Activated CD8-positive, alpha-beta memory T cell treated with anti-CD3 and anti-CD28 coated beads, Interleukin-2, amount 10 ng/mL, durations not matched to agents 7 days and 5 days (primary cell): ENCODE data around the gene ARHGAP29. TPM values are rescaled to one million over a fixed set of nuclear protein-coding genes. Genes with fewer than 3 reads are reported as not detected.

Experiments
- ATAC-seq: fragments of 150-1000 bp; cut with Tn5 transposase; one replicate; pipeline ENCODE4 v1.10.0; 2021; ENCODE audit warnings: moderate library complexity
- CTCF ChIA-PET: fragments of 350-600 bp; sonication (Branson Sonifier 250); formaldehyde crosslinking; loops from one replicate; lab custom pipeline; 2021; ENCODE audit warnings: antibody characterized with exemption; lab: Charles Lee
- DNase-seq: peaks from one replicate; pipeline ENCODE4 v3.0.0-alpha.2; 2020
- H3K27ac Mint-ChIP-seq: one replicate; pipeline ENCODE4 v1.8.0; 2021; ENCODE audit warnings: mild to moderate bottlenecking, mixed read lengths
- H3K27me3 Mint-ChIP-seq: one replicate; pipeline ENCODE4 v1.8.0; 2021; ENCODE audit warnings: mixed read lengths
- H3K36me3 Mint-ChIP-seq: one replicate; pipeline ENCODE4 v1.8.0; 2021; ENCODE audit warnings: mild to moderate bottlenecking, mixed read lengths
- H3K4me1 Mint-ChIP-seq: one replicate; pipeline ENCODE4 v1.8.0; 2021; ENCODE audit warnings: mixed read lengths
- H3K4me3 Mint-ChIP-seq: one replicate; pipeline ENCODE4 v1.8.0; 2021; ENCODE audit warnings: mild to moderate bottlenecking, moderate library complexity, mixed read lengths
- H3K9me3 Mint-ChIP-seq: one replicate; pipeline ENCODE4 v1.8.0; 2022; ENCODE audit warnings: low read depth, mixed read lengths
- total RNA-seq, 2 experiments: library from RNA; stranded (reverse); gene quantifications; one replicate each; pipeline ENCODE4 v1.2.3, GENCODE V29; 2021

The ARHGAP29 gene
- total RNA-seq, 2 experiments from 2014 or later: not detected

GRCh38 chr1:94275083-94275482, 37.7 kb upstream of the ARHGAP29 start:
- H3K9me3 Mint-ChIP-seq: no peaks in the 10 kb centered on the region
- ATAC-seq: no peak
- H3K4me1 Mint-ChIP-seq: no peaks in the 10 kb centered on the region
- H3K4me3 Mint-ChIP-seq: no peak overlapping the region
- H3K36me3 Mint-ChIP-seq: no peaks in the 10 kb centered on the region
- peaks cover 16% of the 10 kb centered on the region for H3K27me3 Mint-ChIP-seq
- no peak overlapping the region for H3K27ac Mint-ChIP-seq
- CTCF ChIA-PET: no interaction called here
- no peak for DNase-seq

- Mint-ChIP-seq H3K27me3 (peaks cover 16% of the 10 kb centered on the region), H3K9me3 (no peaks in the 10 kb centered on the region), H3K4me3 (no peak overlapping the region), H3K36me3 (no peaks in the 10 kb centered on the region), H3K4me1 (no peaks in the 10 kb centered on the region), H3K27ac (no peak overlapping the region)
- ATAC-seq (no peak), DNase-seq (no peak)
- CTCF ChIA-PET: no interaction called here
Observed at GRCh38 chr1:94274561-94274960, 37.2 kb upstream of the ARHGAP29 start.

GRCh38 chr1:94273111-94273510, 35.7 kb upstream of the ARHGAP29 start:
- CTCF ChIA-PET: no interaction called here
- no peaks in the 10 kb centered on the region for H3K4me1 Mint-ChIP-seq
- H3K27ac Mint-ChIP-seq: no peak overlapping the region
- peaks cover 20% of the 10 kb centered on the region for H3K27me3 Mint-ChIP-seq
- ATAC-seq (no peak), DNase-seq (no peak)
- H3K36me3 Mint-ChIP-seq: no peaks in the 10 kb centered on the region
- no peak overlapping the region for H3K4me3 Mint-ChIP-seq
- no peaks in the 10 kb centered on the region for H3K9me3 Mint-ChIP-seq

GRCh38 chr1:94272388-94272787, 35.0 kb upstream of the ARHGAP29 start:
- no peaks in the 10 kb centered on the region for H3K9me3 Mint-ChIP-seq
- H3K4me3 Mint-ChIP-seq: no peak overlapping the region
- peaks cover 16% of the 10 kb centered on the region for H3K27me3 Mint-ChIP-seq
- CTCF ChIA-PET: interaction anchor here (1.1 to 1.2 kb wide), 2 partner anchors 16 to 45 kb away, joined by 3 read pairs; no protein-coding TSS in a partner anchor
- H3K36me3 Mint-ChIP-seq: no peaks in the 10 kb centered on the region
- DNase-seq: no peak
- no peak for ATAC-seq
- H3K27ac Mint-ChIP-seq: no peak overlapping the region
- no peaks in the 10 kb centered on the region for H3K4me1 Mint-ChIP-seq

- Mint-ChIP-seq H3K36me3 (no peaks in the 10 kb centered on the region), H3K4me3 (no peak overlapping the region), H3K9me3 (no peaks in the 10 kb centered on the region), H3K27me3 (peaks cover 17% of the 10 kb centered on the region), H3K4me1 (no peaks in the 10 kb centered on the region), H3K27ac (no peak overlapping the region)
- ATAC-seq (no peak), DNase-seq (no peak)
- CTCF ChIA-PET: interaction anchor here (1.2 kb wide), 1 partner anchor 46 kb away, joined by 3 read pairs; no protein-coding TSS in a partner anchor
Observed at GRCh38 chr1:94271373-94271772, 34.0 kb upstream of the ARHGAP29 start.

- H3K36me3 Mint-ChIP-seq: no peaks in the 10 kb centered on the region
- no peak overlapping the region for H3K4me3 Mint-ChIP-seq
- no peaks in the 10 kb centered on the region for H3K4me1 Mint-ChIP-seq
- H3K27me3 Mint-ChIP-seq: peaks cover 19% of the 10 kb centered on the region
- no peak for ATAC-seq
- CTCF ChIA-PET: no interaction called here
- H3K27ac Mint-ChIP-seq: no peak overlapping the region
- no peak for DNase-seq
- H3K9me3 Mint-ChIP-seq: no peaks in the 10 kb centered on the region
Observed at GRCh38 chr1:94270801-94271203, 33.4 kb upstream of the ARHGAP29 start.

GRCh38 chr1:94269921-94270320, 32.5 kb upstream of the ARHGAP29 start:
- CTCF ChIA-PET: no interaction called here
- H3K27ac Mint-ChIP-seq: no peak overlapping the region
- no peak overlapping the region for H3K4me3 Mint-ChIP-seq
- H3K27me3 Mint-ChIP-seq: peaks cover 15% of the 10 kb centered on the region
- H3K4me1 Mint-ChIP-seq: no peaks in the 10 kb centered on the region
- no peak for ATAC-seq
- no peaks in the 10 kb centered on the region for H3K9me3 Mint-ChIP-seq
- no peak for DNase-seq
- no peaks in the 10 kb centered on the region for H3K36me3 Mint-ChIP-seq

- CTCF ChIA-PET: no interaction called here
Observed at GRCh38 chr1:94265906-94266305, 28.5 kb upstream of the ARHGAP29 start.

GRCh38 chr1:94265011-94265422, 27.6 kb upstream of the ARHGAP29 start:
- no peaks in the 10 kb centered on the region for H3K4me1 Mint-ChIP-seq
- H3K9me3 Mint-ChIP-seq: no peaks in the 10 kb centered on the region
- CTCF ChIA-PET: interaction anchor here (1.0 kb wide), 1 partner anchor 204 kb away, joined by 3 read pairs; no protein-coding TSS in a partner anchor
- H3K36me3 Mint-ChIP-seq: no peaks in the 10 kb centered on the region
- DNase-seq (no peak), ATAC-seq (no peak)
- H3K4me3 Mint-ChIP-seq: no peak overlapping the region
- no peak overlapping the region for H3K27ac Mint-ChIP-seq
- H3K27me3 Mint-ChIP-seq: peaks cover 22% of the 10 kb centered on the region

More at GRCh38 chr1:94265906-94266305, 28.5 kb upstream of the ARHGAP29 start:
- H3K36me3 Mint-ChIP-seq: no peaks in the 10 kb centered on the region
- no peaks in the 10 kb centered on the region for H3K9me3 Mint-ChIP-seq
- no peak for DNase-seq
- no peak for ATAC-seq
- no peak overlapping the region for H3K4me3 Mint-ChIP-seq
- no peak overlapping the region for H3K27ac Mint-ChIP-seq
- peaks cover 22% of the 10 kb centered on the region for H3K27me3 Mint-ChIP-seq
- no peaks in the 10 kb centered on the region for H3K4me1 Mint-ChIP-seq

- CTCF ChIA-PET: no interaction called here
- DNase-seq (no peak), ATAC-seq (no peak)
- no peaks in the 10 kb centered on the region for H3K36me3 Mint-ChIP-seq
- no peaks in the 10 kb centered on the region for H3K9me3 Mint-ChIP-seq
- no peaks in the 10 kb centered on the region for H3K4me1 Mint-ChIP-seq
- no peak overlapping the region for H3K4me3 Mint-ChIP-seq
- peaks cover 15% of the 10 kb centered on the region for H3K27me3 Mint-ChIP-seq
- H3K27ac Mint-ChIP-seq: no peak overlapping the region
Observed at GRCh38 chr1:94260635-94261387, 23.4 kb upstream of the ARHGAP29 start.

GRCh38 chr1:94259635-94260289, 22.4 kb upstream of the ARHGAP29 start:
- CTCF ChIA-PET: no interaction called here
- no peaks in the 10 kb centered on the region for H3K4me1 Mint-ChIP-seq
- H3K4me3 Mint-ChIP-seq: no peak overlapping the region
- H3K27ac Mint-ChIP-seq: no peak overlapping the region
- no peak for ATAC-seq
- peaks cover 14% of the 10 kb centered on the region for H3K27me3 Mint-ChIP-seq
- no peak for DNase-seq
- H3K36me3 Mint-ChIP-seq: no peaks in the 10 kb centered on the region
- H3K9me3 Mint-ChIP-seq: no peaks in the 10 kb centered on the region

GRCh38 chr1:94258873-94259331, 21.5 kb upstream of the ARHGAP29 start:
- Mint-ChIP-seq H3K36me3 (no peaks in the 10 kb centered on the region), H3K4me1 (no peaks in the 10 kb centered on the region), H3K27me3 (peaks cover 8% of the 10 kb centered on the region), H3K27ac (no peak overlapping the region), H3K4me3 (no peak overlapping the region), H3K9me3 (no peaks in the 10 kb centered on the region)
- DNase-seq (no peak), ATAC-seq (no peak)
- CTCF ChIA-PET: no interaction called here

GRCh38 chr1:94257444-94257843, 20.1 kb upstream of the ARHGAP29 start:
- no peaks in the 10 kb centered on the region for H3K9me3 Mint-ChIP-seq
- H3K27ac Mint-ChIP-seq: no peak overlapping the region
- DNase-seq: no peak
- no peaks in the 10 kb centered on the region for H3K4me1 Mint-ChIP-seq
- CTCF ChIA-PET: no interaction called here
- H3K27me3 Mint-ChIP-seq: peaks cover 5% of the 10 kb centered on the region
- H3K36me3 Mint-ChIP-seq: no peaks in the 10 kb centered on the region
- H3K4me3 Mint-ChIP-seq: no peak overlapping the region
- ATAC-seq: no peak

- no peak for DNase-seq
- no peaks in the 10 kb centered on the region for H3K4me1 Mint-ChIP-seq
- no peak overlapping the region for H3K4me3 Mint-ChIP-seq
- H3K27ac Mint-ChIP-seq: no peak overlapping the region
- H3K9me3 Mint-ChIP-seq: no peaks in the 10 kb centered on the region
- no peaks in the 10 kb centered on the region for H3K36me3 Mint-ChIP-seq
- peaks cover 5% of the 10 kb centered on the region for H3K27me3 Mint-ChIP-seq
- ATAC-seq: no peak
- CTCF ChIA-PET: interaction anchor here (0.9 kb wide), 1 partner anchor 17 kb away, joined by 3 read pairs; no protein-coding TSS in a partner anchor
Observed at GRCh38 chr1:94255476-94255875, 18.1 kb upstream of the ARHGAP29 start.
